Neural progenitor cell (in vitro differentiated cells): ENCODE data around the gene PSMD2.

Experiments
- CTCF ChIP-seq: fragments of 200-600 bp; sonication (generic); IDR thresholded peaks from 2 replicates; pipeline ENCODE4 v1.5.1; 2017; ENCODE audit warnings: antibody characterized with exemption, mild to moderate bottlenecking
- EZH2 ChIP-seq: fragments of 200-600 bp; sonication (generic); IDR thresholded peaks from 2 replicates; pipeline ENCODE4 v1.6.1; 2017; ENCODE audit warnings: antibody characterized with exemption, mild to moderate bottlenecking, moderate library complexity

DNA sequence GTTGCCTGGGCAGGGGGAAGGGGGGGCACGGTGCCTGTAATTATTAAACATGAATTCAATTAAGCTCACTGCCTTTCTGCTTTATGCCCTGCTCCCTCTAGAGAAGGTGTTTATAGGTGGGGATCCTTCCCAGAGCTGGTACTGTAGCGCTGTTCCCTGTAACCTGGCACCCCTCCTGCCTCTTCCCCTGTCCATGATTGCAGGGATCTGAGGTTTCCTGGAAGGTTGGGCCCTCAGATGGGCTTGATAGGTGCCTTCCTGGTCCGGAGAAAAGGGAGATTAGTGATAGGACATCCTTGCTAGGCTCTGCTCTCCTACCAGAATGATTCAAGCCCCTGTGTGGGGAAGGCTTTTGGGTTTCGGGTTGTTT lies 36.2 kb downstream of the PSMD2 start:
- no peak for TF ChIP-seq CTCF
- no peak for TF ChIP-seq EZH2
